ENCODE results near the gene ERICH2. TPM values are rescaled to one million over a fixed set of nuclear protein-coding genes. Genes with fewer than 3 reads are reported as not detected.

Gene ERICH2
- total RNA-seq, 1 donor from 2014 or later = 0.94 TPM

- DNase-seq (ENCODE audit: low spot score in 2 of 2, unreplicated experiment in 2 of 2) = no peak
- Mint-ChIP-seq H3K27me3 (ENCODE audit: low read depth) (peaks cover 8% of the 10 kb centered on the region), H3K27ac (no peak overlapping the region), H3K4me3 (no peak overlapping the region), H3K4me1 (peaks cover 24% of the 10 kb centered on the region), H3K9me3 (no peaks in the 10 kb centered on the region), H3K36me3 (no peaks in the 10 kb centered on the region)
- no peak for TF ChIP-seq CTCF (IDR thresholded peaks at IDR 0.05; ENCODE audit: unreplicated experiment)
These were observed 8.7 kb downstream of the ERICH2 start for GRCh38 chr2:170778900-170779299.

- H3K9me3 Mint-ChIP-seq = no peaks in the 10 kb centered on the region
- H3K36me3 Mint-ChIP-seq = no peaks in the 10 kb centered on the region
- no peak overlapping the region for H3K27ac Mint-ChIP-seq
- peaks cover 5% of the 10 kb centered on the region for H3K27me3 Mint-ChIP-seq (ENCODE audit: low read depth)
- DNase-seq (ENCODE audit: low spot score in 2 of 2, unreplicated experiment in 2 of 2) = no peak
- no peak for TF ChIP-seq CTCF (IDR thresholded peaks at IDR 0.05; ENCODE audit: unreplicated experiment)
- peaks cover 24% of the 10 kb centered on the region for H3K4me1 Mint-ChIP-seq
- H3K4me3 Mint-ChIP-seq = no peak overlapping the region
These were observed 9.1 kb downstream of the ERICH2 start for GRCh38 chr2:170779304-170779703.

GRCh38 chr2:170782673-170783072 is 12.5 kb downstream of the ERICH2 start:
- H3K27ac Mint-ChIP-seq = no peak overlapping the region
- TF ChIP-seq CTCF (IDR thresholded peaks at IDR 0.05; ENCODE audit: unreplicated experiment) = no peak
- H3K9me3 Mint-ChIP-seq = peaks cover 4% of the 10 kb centered on the region
- no peak overlapping the region for H3K4me3 Mint-ChIP-seq
- DNase-seq (ENCODE audit: low spot score in 2 of 2, unreplicated experiment in 2 of 2) = no peak
- peaks cover 24% of the 10 kb centered on the region for H3K4me1 Mint-ChIP-seq
- no peaks in the 10 kb centered on the region for H3K36me3 Mint-ChIP-seq
- peaks cover 4% of the 10 kb centered on the region for H3K27me3 Mint-ChIP-seq (ENCODE audit: low read depth)

- no peaks in the 10 kb centered on the region for H3K36me3 Mint-ChIP-seq
- H3K27ac Mint-ChIP-seq = no peak overlapping the region
- TF ChIP-seq CTCF (IDR thresholded peaks at IDR 0.05; ENCODE audit: unreplicated experiment) = no peak
- peaks cover 4% of the 10 kb centered on the region for H3K9me3 Mint-ChIP-seq
- peaks cover 4% of the 10 kb centered on the region for H3K27me3 Mint-ChIP-seq (ENCODE audit: low read depth)
- no peak for DNase-seq (ENCODE audit: low spot score in 2 of 2, unreplicated experiment in 2 of 2)
- no peak overlapping the region for H3K4me3 Mint-ChIP-seq
- H3K4me1 Mint-ChIP-seq = peaks cover 24% of the 10 kb centered on the region
These were observed 13.4 kb downstream of the ERICH2 start for GRCh38 chr2:170783549-170783948.

GRCh38 chr2:170798996-170799395 is 28.8 kb downstream of the ERICH2 start:
- H3K4me1 Mint-ChIP-seq = no peaks in the 10 kb centered on the region
- H3K27ac Mint-ChIP-seq = no peak overlapping the region
- H3K27me3 Mint-ChIP-seq (ENCODE audit: low read depth) = peaks cover 34% of the 10 kb centered on the region
- TF ChIP-seq CTCF (IDR thresholded peaks at IDR 0.05; ENCODE audit: unreplicated experiment) = no peak
- no peak overlapping the region for H3K4me3 Mint-ChIP-seq
- H3K36me3 Mint-ChIP-seq = no peaks in the 10 kb centered on the region
- H3K9me3 Mint-ChIP-seq = no peaks in the 10 kb centered on the region
- DNase-seq (ENCODE audit: low spot score in 2 of 2, unreplicated experiment in 2 of 2) = no peak

- no peak overlapping the region for H3K27ac Mint-ChIP-seq
- no peak for DNase-seq (ENCODE audit: low spot score in 2 of 2, unreplicated experiment in 2 of 2)
- H3K36me3 Mint-ChIP-seq = no peaks in the 10 kb centered on the region
- H3K4me1 Mint-ChIP-seq = no peaks in the 10 kb centered on the region
- no peaks in the 10 kb centered on the region for H3K9me3 Mint-ChIP-seq
- TF ChIP-seq CTCF (IDR thresholded peaks at IDR 0.05; ENCODE audit: unreplicated experiment) = no peak
- H3K4me3 Mint-ChIP-seq = no peak overlapping the region
- peaks cover 25% of the 10 kb centered on the region for H3K27me3 Mint-ChIP-seq (ENCODE audit: low read depth)
These were observed 36.4 kb downstream of the ERICH2 start for GRCh38 chr2:170806548-170806947.

All from mesothelial cell of epicardium (in vitro differentiated cells).